MV-4-11 (cell line): ENCODE data around the gene DCUN1D2.

ENCODE experiments used
- DNase-seq: peaks from one replicate; lab custom pipeline; 2025; lab: John Stamatoyannopoulos, UW

The DCUN1D2 gene

DNA sequence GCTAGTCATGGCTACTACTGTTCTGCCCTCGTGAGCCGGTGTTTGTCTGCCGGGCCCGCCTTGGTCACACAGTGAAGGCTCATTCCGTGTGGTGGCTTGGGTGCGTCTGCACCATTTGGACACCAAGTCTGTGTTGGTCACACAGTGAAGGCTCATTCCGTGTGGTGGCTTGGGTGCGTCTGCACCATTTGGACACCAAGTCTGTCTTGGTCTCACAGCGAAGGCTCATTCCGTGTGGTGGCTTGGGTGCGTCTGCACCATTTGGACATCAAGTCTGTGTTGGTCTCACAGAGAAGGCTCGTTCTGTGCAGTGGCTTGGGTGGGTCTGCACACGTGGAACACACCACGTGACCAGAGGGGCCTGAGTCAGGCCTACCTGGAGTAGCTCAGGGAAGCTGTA is 29.0 kb upstream of the DCUN1D2 start:
- no peak for DNase-seq

DNA sequence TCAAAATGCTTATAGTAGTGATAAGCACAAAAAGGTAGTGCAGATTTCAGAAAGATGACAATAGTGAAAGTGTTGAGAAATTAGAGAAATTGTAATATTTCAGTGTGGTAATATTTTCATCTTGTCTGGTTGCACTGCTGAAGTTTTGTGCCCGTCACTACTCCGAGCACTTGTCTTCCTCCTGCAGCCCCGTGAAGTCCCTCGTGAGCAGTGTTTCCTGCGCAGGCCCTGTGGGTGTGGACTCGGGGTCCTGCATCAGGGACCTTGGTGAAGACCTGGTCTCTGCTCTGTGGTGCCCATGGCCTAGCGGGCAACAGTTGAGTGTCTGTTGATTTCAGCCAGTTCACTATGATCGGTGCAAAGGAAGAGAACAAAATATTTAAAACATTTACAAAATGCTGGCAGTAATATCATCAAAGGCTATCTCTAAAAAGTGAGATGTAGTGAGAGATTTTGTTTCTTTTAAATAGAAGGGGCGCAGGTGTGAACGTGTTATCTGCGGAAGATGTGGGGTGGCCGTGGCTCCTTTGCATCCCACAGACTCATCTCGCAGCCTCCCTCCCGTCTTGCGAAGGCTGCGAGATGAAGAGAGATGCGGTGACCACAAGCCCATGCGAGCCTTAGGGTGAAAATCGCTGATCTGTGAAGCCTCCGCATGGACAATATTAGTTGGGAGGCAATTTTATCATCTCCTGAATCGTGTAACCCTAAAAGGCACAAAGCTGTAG is 27.7 kb upstream of the DCUN1D2 start:
- DNase-seq: no peak

- DNase-seq: no peak
These were observed 24.3 kb upstream of the DCUN1D2 start for GRCh38 chr13:113514847-113515246.

GRCh38 chr13:113513761-113514160 is 23.2 kb upstream of the DCUN1D2 start:
- no peak for DNase-seq

GRCh38 chr13:113511361-113511760 is 20.9 kb upstream of the DCUN1D2 start:
- DNase-seq: no peak

DNA sequence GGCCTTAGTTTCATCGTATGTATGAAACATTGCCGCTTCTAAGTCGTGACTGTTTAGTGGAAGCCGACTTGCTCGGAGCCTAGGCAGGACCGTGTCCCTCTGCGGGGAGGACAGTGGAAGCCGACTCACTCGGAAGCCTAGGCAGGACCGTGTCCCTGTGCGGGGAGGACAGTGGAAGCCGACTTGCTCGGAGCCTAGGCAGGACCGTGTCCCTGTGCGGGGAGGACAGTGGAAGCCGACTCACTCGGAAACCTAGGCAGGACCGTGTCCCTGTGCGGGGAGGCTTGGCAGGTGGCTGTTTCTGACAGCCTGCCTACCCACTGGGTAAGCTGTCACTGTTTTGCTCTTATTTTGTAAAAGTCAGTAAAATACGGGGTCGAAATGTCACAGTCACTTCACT is 20.4 kb upstream of the DCUN1D2 start:
- DNase-seq: no peak

DNA sequence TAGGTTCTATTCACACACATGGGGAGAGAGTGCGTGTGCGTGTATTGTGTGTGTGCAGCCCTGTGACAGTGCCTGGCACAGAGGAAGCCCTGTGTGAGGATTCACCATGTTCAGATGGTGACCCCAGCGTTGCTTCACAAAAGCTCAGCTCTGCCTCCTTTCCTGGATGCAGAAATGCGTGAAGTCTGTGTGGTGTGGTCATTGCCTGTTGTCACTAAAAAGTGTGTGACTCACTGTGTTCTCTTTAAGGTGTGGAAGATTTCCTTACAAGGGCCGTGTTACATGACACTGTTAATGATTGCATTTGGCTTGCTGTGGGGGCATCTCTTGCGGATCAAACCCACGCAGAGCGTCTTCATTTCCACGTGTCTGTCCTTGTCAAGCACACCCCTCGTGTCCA is 19.5 kb upstream of the DCUN1D2 start:
- no peak for DNase-seq

- DNase-seq: no peak
These were observed 18.2 kb upstream of the DCUN1D2 start for GRCh38 chr13:113508521-113509254.

DNA sequence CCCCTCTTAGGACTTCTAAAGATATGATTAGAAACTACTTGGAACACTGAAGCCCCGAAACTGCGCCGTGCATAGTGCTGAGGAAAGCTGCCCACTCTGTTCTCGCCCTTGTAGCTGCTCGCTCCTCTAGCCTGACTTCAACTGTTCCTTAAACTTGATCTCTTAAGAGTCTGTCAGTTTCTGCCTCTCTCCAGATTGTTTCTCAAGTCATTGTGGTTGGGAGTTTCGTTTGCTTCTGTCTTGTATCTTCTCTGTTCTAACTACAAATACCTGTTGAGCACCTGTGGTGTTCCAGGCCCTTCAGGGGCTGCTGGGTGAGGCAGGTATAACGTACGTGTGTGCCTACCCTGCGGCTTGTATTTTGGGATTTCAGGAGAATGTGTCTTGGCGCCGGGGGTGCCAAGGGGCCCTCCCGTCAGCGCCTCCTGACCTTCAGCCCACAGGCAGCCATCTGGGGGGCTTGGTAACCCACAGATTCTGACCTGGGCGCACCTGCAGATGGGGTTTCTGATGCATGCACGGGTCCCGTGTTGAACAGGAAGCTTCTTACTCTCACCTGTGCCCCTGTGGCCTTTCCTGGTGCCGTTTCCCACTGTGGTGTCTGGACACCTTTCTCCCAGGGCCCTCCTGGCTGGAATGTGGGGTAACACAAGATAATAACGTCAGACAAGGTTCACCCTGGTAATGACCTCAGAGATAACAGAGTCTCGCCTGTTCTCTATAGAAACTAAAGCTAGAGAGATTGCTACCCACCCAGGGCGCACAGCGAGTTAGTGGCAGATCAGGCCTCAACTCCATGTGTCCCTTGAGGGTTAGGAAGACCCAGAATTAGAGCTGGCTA is 17.2 kb upstream of the DCUN1D2 start:
- no peak for DNase-seq

DNA sequence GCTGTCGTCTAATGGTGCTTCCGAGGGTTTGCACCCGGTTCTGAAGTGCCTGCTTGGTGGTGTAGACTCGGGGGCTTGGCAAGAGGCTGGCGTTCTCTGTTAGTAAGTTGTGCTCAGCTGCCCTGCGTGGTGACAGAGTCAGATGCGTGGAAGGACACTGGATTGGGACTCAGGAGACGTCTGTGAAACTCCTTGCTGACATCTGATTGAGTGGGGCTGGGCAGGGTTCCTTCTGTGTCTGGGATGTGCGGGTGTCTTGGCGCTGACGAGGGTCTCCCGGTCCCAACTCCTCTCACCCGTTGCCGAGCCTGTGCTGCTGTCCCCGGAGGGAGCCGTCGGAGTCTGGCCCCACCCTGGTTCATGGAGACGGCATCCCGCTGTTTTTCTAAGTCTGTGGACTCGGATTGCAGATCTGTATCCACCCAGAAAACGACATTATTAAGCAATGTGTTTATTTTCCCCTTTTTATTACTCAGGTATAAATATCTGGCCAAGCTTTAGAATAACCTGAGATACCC is 16.4 kb upstream of the DCUN1D2 start:
- no peak for DNase-seq

DNA sequence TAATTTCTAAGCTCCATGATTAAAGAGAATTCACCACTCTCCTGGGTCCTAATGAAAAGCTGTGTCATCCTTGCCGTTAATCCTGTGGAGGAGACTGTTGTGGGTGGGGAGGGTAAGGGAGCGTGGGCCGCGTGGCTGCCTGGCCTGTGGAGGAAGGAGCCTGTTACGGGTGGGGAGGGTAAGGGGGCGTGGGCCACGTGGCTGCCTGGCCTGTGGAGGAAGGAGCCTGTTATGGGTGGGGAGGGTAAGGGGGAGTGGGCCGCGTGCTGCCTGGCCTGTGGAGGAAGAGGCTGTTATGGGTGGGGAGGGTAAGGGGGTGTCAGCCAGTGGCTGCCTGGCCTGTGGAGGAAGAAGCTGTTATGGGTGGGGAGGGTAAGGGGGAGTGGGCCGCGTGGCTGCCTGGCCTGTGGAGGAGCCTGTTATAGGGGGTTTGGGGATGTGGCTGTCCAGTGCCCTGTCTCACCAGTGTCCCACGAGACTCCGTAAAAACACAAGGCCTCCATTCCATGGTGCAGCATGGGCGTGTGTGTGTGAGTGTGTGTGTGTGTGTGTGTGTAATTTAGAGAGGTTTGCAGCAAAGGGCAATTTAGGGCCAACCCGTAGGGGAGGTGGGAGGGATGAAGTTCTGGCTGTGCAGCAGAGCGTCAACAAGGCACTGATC is 15.6 kb upstream of the DCUN1D2 start:
- DNase-seq: peak; percentile 16

GRCh38 chr13:113502686-113503085 is 12.2 kb upstream of the DCUN1D2 start:
- DNase-seq: no peak

DNA sequence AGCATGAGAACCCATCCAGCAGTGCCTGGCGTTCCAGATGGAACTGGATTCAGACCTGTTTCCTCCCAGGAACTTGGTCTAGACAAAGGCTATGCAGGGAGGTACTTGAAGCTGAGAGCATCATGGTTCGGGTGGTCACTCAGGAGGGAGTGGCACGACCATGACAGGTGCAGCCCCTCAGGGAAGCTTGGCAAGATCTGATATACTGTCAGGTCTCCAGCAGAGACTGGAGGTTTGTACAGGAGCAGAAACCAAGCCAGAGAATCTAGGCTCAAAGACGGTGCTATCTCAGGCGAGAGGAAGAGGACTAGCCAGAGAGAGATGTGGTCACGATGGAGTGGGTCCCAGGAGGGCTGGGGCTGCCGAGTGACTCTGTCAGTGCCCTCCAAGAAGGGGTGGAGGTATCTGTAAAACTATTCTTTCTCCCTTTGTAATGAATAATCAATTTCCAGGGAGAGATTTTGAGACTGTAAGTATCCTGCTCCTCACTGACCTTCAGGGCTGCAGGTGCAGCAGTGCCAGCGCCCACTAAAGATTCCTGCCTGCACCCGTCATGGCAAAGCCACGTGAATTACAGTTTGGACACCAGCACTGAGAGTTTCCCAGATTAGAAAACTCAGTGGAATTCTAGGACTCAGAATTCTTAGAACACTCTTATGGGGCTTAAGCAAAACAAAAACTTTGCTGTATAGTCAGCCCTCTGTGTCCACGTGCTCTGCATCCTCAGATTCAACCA is 10.2 kb upstream of the DCUN1D2 start:
- no peak for DNase-seq

DNA sequence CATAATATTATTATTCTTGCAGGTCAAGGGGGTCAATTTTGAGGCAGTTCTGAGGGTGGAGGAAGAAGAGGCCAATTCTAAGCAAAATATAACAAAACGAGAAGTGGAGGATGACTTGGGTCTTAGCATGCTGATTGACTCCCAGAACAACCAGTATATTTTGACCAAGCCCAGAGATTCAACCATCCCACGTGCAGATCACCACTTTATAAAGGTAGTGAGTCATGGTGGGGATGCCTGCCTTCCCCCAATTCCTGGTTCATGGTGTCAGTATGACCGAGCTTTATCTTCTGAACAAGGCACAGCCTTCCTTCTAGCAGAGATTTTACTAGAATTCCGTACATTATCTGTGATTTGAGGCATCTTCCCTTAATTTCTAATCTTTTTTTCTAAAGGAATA is 9.4 kb upstream of the DCUN1D2 start:
- no peak for DNase-seq

DNA sequence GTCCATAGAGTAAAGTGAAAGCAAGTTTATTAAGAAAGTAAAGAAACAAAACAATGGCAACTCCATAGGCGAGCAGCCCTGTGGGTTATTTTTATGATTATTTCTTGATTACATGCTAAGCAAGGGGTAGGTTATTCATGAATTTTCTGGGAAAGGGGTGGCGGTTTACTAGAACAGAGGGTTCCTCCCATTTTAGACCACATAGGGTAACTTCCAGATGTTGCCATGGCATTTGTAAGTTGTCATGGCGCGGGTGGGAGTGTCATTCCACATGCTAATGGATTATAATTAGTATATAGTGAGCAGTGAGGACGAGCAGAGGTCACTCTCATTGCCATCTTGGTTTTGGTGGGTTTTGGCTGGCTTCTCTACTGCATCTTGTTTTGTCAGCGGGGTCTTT is 8.4 kb upstream of the DCUN1D2 start:
- DNase-seq: no peak

- DNase-seq: no peak
These were observed 6.7 kb upstream of the DCUN1D2 start for GRCh38 chr13:113497217-113497616.

- DNase-seq: no peak
These were observed 5.1 kb upstream of the DCUN1D2 start for GRCh38 chr13:113495494-113496210.

DNA sequence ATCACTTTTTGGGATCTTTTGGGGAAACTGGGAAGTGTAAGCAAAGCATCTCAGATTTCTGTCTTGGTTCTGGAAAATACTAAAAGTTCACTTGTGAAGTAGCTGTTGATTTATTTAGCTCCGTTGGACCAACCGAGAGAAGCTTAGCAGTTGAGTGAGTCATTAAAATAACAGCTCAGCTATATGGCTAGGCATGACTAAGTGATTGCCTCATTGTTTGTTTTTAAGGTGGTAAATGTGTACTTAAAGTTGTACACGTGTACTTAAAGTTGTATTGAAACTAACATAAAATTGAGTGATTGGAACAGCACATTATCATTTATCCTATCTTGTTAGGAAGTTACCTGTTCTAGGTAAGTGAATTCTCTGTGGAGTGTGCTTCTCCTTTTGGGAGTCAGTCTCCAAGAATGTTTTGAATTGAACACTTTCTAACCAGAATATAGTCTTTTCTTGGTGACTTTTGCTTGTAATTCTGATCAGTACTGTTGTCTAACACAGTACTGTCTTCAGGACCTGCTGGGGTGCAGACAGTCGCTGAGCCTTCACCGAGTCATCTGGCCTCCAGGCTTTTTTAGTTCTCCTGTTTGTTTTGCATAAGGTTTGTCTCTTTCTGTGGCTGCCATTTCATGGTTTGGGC is 2.9 kb upstream of the DCUN1D2 start:
- peak; percentile 82 for DNase-seq

DNA sequence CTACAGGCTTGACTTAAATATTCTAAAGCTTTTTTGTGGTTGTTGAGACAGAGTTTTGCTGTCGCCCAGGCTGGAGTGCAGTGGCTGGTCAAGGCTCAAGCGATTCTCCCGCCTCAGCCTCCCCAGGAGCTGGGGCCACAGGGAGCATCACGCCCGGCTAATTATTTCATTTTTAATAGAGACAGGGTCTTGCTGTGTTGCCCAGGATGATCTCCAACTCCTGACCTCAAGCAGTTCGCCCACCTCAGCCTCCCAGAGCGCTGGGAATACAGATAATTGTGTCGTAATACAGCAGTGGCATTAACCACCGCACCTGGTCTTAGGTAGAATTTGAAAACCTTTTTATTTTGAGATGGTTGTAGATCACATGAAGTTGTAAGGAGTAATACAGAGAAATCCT is 1.5 kb upstream of the DCUN1D2 start:
- DNase-seq: no peak

DNA sequence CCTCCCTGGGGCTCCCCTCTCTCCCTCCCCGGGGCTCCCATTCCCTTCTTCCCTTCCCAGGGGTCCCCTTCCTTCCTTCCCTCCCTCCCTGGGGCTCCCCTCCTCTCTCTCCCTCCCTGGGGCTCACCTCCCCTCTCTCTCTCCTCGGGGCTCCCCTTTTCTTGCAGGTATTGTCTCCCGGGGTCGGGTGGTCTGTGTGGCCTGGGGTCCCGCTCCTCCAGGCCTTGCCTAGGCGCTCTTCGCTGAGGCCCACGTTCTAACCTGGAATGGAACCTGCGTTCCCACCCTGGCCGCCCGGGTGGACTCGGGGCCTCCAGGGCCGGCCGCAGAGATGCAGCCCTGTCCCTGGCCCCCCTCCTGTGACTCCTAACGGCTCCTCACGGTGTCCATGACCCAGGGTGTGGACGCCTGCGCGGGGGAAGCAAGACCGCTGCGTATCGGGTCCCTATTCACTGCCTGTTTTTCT is 940 bp upstream of the DCUN1D2 start:
- DNase-seq: no peak
